Measurements from ENCODE around the gene SMYD3. TPM values are rescaled to one million over a fixed set of nuclear protein-coding genes. Genes with fewer than 3 reads are reported as not detected.

The SMYD3 gene
- total and polyA plus RNA-seq, 2 donors (not counting 1 experiment from before 2014, with no cell fraction given): 9.7 to 37.2 TPM

GRCh38 chr1:245858722-245859492, 648.2 kb downstream of the SMYD3 start:
- H4K20me1 ChIP-seq (ENCODE audit: control insufficient read depth, insufficient read depth, low read length, poor library complexity, severe bottlenecking): no peaks in the 10 kb centered on the region
- H3K27ac ChIP-seq (ENCODE audit: low read length in 2 of 2): no peak overlapping the region
- Mint-ChIP-seq H3K27me3 (no peaks in the 10 kb centered on the region), H3K27ac (no peak overlapping the region), H3K9me3 (ENCODE audit: insufficient read depth) (no peaks in the 10 kb centered on the region), H3K4me1 (no peaks in the 10 kb centered on the region), H3K4me3 (no peak overlapping the region)
- no peaks in the 10 kb centered on the region for H3K79me2 ChIP-seq (ENCODE audit: control insufficient read depth, insufficient read depth, low read length)
- POLR2A ChIA-PET: no interaction called here
- ATAC-seq (ENCODE audit: low read depth): no peak
- H3K27me3 ChIP-seq (replicated peaks in 1 of 4; ENCODE audit: control extremely low read depth in 1 of 4, control insufficient read depth in 3 of 4, insufficient read depth in 4 of 4, low read length in 3 of 4): no peaks in the 10 kb centered on the region
- H3K4me3 ChIP-seq (ENCODE audit: control extremely low read depth in 1 of 5, extremely low read depth in 1 of 5, insufficient read depth in 1 of 5, low read depth in 2 of 5, low read length in 4 of 5): no peak overlapping the region
- H3K4me1 ChIP-seq (ENCODE audit: control insufficient read depth in 2 of 2, insufficient read depth in 2 of 2, low read length in 2 of 2): no peaks in the 10 kb centered on the region
- intact Hi-C loops (cut with micrococcal nuclease): no loop called here
- WGBS (ENCODE audit: insufficient coverage): 100% methylated on average over 3 of the region's 7 CpGs
- peaks cover 0 to 4% of the 10 kb centered on the region in 2 experiments for H3K36me3 ChIP-seq (replicated peaks in 1 of 2; ENCODE audit: control extremely low read depth in 1 of 2, control insufficient read depth in 1 of 2, extremely low read depth in 1 of 2, insufficient read depth in 2 of 2, low read length in 1 of 2)
- H3K4me2 ChIP-seq (replicated peaks; ENCODE audit: low read depth, low read length, poor library complexity, severe bottlenecking): no peak overlapping the region
- H3K9ac ChIP-seq (ENCODE audit: low read length): no peak overlapping the region
- TF ChIP-seq CTCF (IDR thresholded peaks at IDR 0.05) (no peak), EZH2 (IDR thresholded peaks at IDR 0.05; ENCODE audit: borderline replicate concordance, insufficient read depth, low read depth, low read length, poor library complexity, severe bottlenecking) (no peak)
- no peak overlapping the region for H2AFZ ChIP-seq (ENCODE audit: insufficient read depth, low read depth, low read length, poor library complexity, severe bottlenecking)
- CTCF ChIA-PET: interaction anchor here (1.0 kb wide), 1 partner anchor 10 kb away, joined by 3 read pairs; no protein-coding TSS in a partner anchor
- H3K9me3 ChIP-seq (ENCODE audit: control extremely low read depth in 1 of 3, control insufficient read depth in 2 of 3, insufficient read depth in 1 of 3, low read length in 2 of 3): peaks cover 0 to 3% (median 0%) of the 10 kb centered on the region in 3 donors
- DNase-seq: no peak

- CTCF ChIA-PET: interaction anchor here (1.0 kb wide), 1 partner anchor 11 kb away, joined by 3 read pairs; no protein-coding TSS in a partner anchor
- no peaks in the 10 kb centered on the region for H3K4me1 Mint-ChIP-seq
- H2AFZ ChIP-seq (ENCODE audit: insufficient read depth, low read depth, low read length, poor library complexity, severe bottlenecking): no peak overlapping the region
- H3K79me2 ChIP-seq (ENCODE audit: control insufficient read depth, insufficient read depth, low read length): no peaks in the 10 kb centered on the region
- H3K36me3 ChIP-seq (replicated peaks in 1 of 2; ENCODE audit: control extremely low read depth in 1 of 2, control insufficient read depth in 1 of 2, extremely low read depth in 1 of 2, insufficient read depth in 2 of 2, low read length in 1 of 2): no peaks in the 10 kb centered on the region
- no peaks in the 10 kb centered on the region for H3K27me3 Mint-ChIP-seq
- no peaks in the 10 kb centered on the region for H3K27me3 ChIP-seq (replicated peaks in 1 of 4; ENCODE audit: control extremely low read depth in 1 of 4, control insufficient read depth in 3 of 4, insufficient read depth in 4 of 4, low read length in 3 of 4)
- H3K4me3 Mint-ChIP-seq: no peak overlapping the region
- no peaks in the 10 kb centered on the region for H3K4me1 ChIP-seq (ENCODE audit: control insufficient read depth in 2 of 2, insufficient read depth in 2 of 2, low read length in 2 of 2)
- H3K9ac ChIP-seq (ENCODE audit: low read length): no peak overlapping the region
- 97% methylated on average over 11 of the region's 13 CpGs for WGBS (ENCODE audit: insufficient coverage)
- intact Hi-C loops (cut with micrococcal nuclease): no loop called here
- no peak overlapping the region for H3K27ac ChIP-seq (ENCODE audit: low read length in 2 of 2)
- POLR2A ChIA-PET: no interaction called here
- H3K9me3 ChIP-seq (ENCODE audit: control extremely low read depth in 1 of 3, control insufficient read depth in 2 of 3, insufficient read depth in 1 of 3, low read length in 2 of 3): peaks cover 0 to 3% (median 0%) of the 10 kb centered on the region in 3 donors
- ATAC-seq (ENCODE audit: low read depth) (no peak), DNase-seq (no peak)
- no peak overlapping the region for H3K4me2 ChIP-seq (replicated peaks; ENCODE audit: low read depth, low read length, poor library complexity, severe bottlenecking)
- no peak for TF ChIP-seq CTCF (IDR thresholded peaks at IDR 0.05)
- no peak for TF ChIP-seq EZH2 (IDR thresholded peaks at IDR 0.05; ENCODE audit: borderline replicate concordance, insufficient read depth, low read depth, low read length, poor library complexity, severe bottlenecking)
- no peak overlapping the region for H3K27ac Mint-ChIP-seq
- no peak overlapping the region for H3K4me3 ChIP-seq (ENCODE audit: control extremely low read depth in 1 of 5, extremely low read depth in 1 of 5, insufficient read depth in 1 of 5, low read depth in 2 of 5, low read length in 4 of 5)
- H3K9me3 Mint-ChIP-seq (ENCODE audit: insufficient read depth): no peaks in the 10 kb centered on the region
- H4K20me1 ChIP-seq (ENCODE audit: control insufficient read depth, insufficient read depth, low read length, poor library complexity, severe bottlenecking): no peaks in the 10 kb centered on the region
Measured at GRCh38 chr1:245858022-245858721, 648.9 kb downstream of the SMYD3 start.
